Measurements from ENCODE around the gene TPGS1. TPM values are rescaled to one million over a fixed set of nuclear protein-coding genes. Genes with fewer than 3 reads are reported as not detected.

TPGS1 gene
- total RNA-seq (100 to 1,000 TPM in 1 of 2 donors, 10 to 100 TPM in 1; 98.5 to 104 TPM), polyA plus RNA-seq (ENCODE audit: insufficient read depth, low read depth, low replicate concordance) (5.4 TPM)
- long read RNA-seq, donor 1, transcript TPGS1-201 (2 exons, 1,114 nt) = major isoform, 20 of 23 reads
- long read RNA-seq, donor 1, partial matches to known transcripts = 0 of 23 reads
- long read RNA-seq, donor 1, other reads (novel, unspliced or antisense) = 0 of 23 reads
- long read RNA-seq, donor 2, transcript TPGS1-201 (2 exons, 1,114 nt) = major isoform, 22 of 24 reads
- long read RNA-seq, donor 2, partial matches to known transcripts = 0 of 24 reads
- long read RNA-seq, donor 2, other reads (novel, unspliced or antisense) = 0 of 24 reads

- Histone ChIP-seq H3K9me3 (no peaks in the 10 kb centered on the region), H3K27ac (peak within 1 kb of the TSS; percentile 81 to 89), H3K36me3 (ENCODE audit: low read depth, missing control alignments) (no peaks in the 10 kb centered on the region), H3K4me3 (peak within 1 kb of the TSS; percentile 88 to 96), H3K4me1 (peaks cover 14% of the 10 kb centered on the region), H3K27me3 (no peaks in the 10 kb centered on the region)
- intact Hi-C loops (cut with DNase I; ENCODE audit: low total_unique reads) = no loop called here
- TF ChIP-seq POLR2A (IDR thresholded peaks at IDR 0.05) = no peak
- TF ChIP-seq CTCF (IDR thresholded peaks at IDR 0.05) = peak in 1 of 3 experiments; percentile 46
- peak; percentile 89 for DNase-seq
- WGBS, 2 donors = 1% methylated on average over 32 to 76 of the region's 81 CpGs
Measured at GRCh38 chr19:507286-508203, at the start of gene TPGS1. TPGS1 (plus strand) TSS chr19:507497; CDS start chr19:507507, 10 bp downstream.

GRCh38 chr19:457636-458035, 49.7 kb upstream of the TPGS1 start:
- intact Hi-C loops (cut with DNase I; ENCODE audit: low total_unique reads) = no loop called here
- TF ChIP-seq POLR2A (IDR thresholded peaks at IDR 0.05) = no peak
- no peak for TF ChIP-seq CTCF (IDR thresholded peaks at IDR 0.05)
- WGBS, 2 donors = 78 to 85% methylated on average over 30 of the region's 30 CpGs
- peak; percentile 29 for DNase-seq
- Histone ChIP-seq H3K4me3 (peak overlapping the region; percentile 18 to 32), H3K27ac (no peak overlapping the region), H3K36me3 (ENCODE audit: low read depth, missing control alignments) (no peaks in the 10 kb centered on the region), H3K9me3 (no peaks in the 10 kb centered on the region), H3K27me3 (no peaks in the 10 kb centered on the region), H3K4me1 (peaks cover 8% of the 10 kb centered on the region)

- H3K9me3 ChIP-seq = no peaks in the 10 kb centered on the region
- no peaks in the 10 kb centered on the region for H3K36me3 ChIP-seq (ENCODE audit: low read depth, missing control alignments)
- peaks cover 8% of the 10 kb centered on the region for H3K4me1 ChIP-seq
- intact Hi-C loops (cut with DNase I; ENCODE audit: low total_unique reads) = no loop called here
- no peaks in the 10 kb centered on the region for H3K27me3 ChIP-seq
- no peak overlapping the region for H3K27ac ChIP-seq
- H3K4me3 ChIP-seq = peak overlapping the region; percentile 26 to 32
- 66 to 74% methylated on average over 80 to 86 of the region's 89 CpGs for WGBS, 2 donors
- no peak for DNase-seq
- TF ChIP-seq CTCF (IDR thresholded peaks at IDR 0.05) = no peak
- TF ChIP-seq POLR2A (IDR thresholded peaks at IDR 0.05) = no peak
Measured at GRCh38 chr19:458091-459042, 48.9 kb upstream of the TPGS1 start.

GRCh38 chr19:459724-460511, 47.4 kb upstream of the TPGS1 start:
- H3K9me3 ChIP-seq = no peaks in the 10 kb centered on the region
- peak overlapping the region; percentile 70 to 77 for H3K4me3 ChIP-seq
- H3K4me1 ChIP-seq = peaks cover 8% of the 10 kb centered on the region
- peak overlapping the region; percentile 79 to 84 for H3K27ac ChIP-seq
- intact Hi-C loops (cut with DNase I; ENCODE audit: low total_unique reads) = no loop called here
- WGBS, 2 donors = 1% methylated on average over 18 to 46 of the region's 66 CpGs
- DNase-seq = peak; percentile 62
- no peaks in the 10 kb centered on the region for H3K27me3 ChIP-seq
- no peaks in the 10 kb centered on the region for H3K36me3 ChIP-seq (ENCODE audit: low read depth, missing control alignments)
- TF ChIP-seq POLR2A (IDR thresholded peaks at IDR 0.05) (no peak), CTCF (IDR thresholded peaks at IDR 0.05) (no peak)

Data from testis (tissue), 5 donors.